ENCODE data around the gene NLGN1.

The NLGN1 gene

GRCh38 chr3:174062923-174063322 lies 665.4 kb downstream of the NLGN1 start:
- TF ChIP-seq SNAI2 (CRISPR knock-in tag; IDR thresholded peaks at IDR 0.05) (no peak), ZC3H10 (CRISPR knock-in tag; IDR thresholded peaks at IDR 0.05) (no peak), OSR1 (CRISPR knock-in tag; IDR thresholded peaks at IDR 0.05) (no peak), ARNTL (CRISPR knock-in tag; IDR thresholded peaks at IDR 0.05; ENCODE audit: borderline replicate concordance, low read depth) (no peak), BACH2 (CRISPR knock-in tag; IDR thresholded peaks at IDR 0.05; ENCODE audit: borderline replicate concordance) (no peak), CSRNP3 (CRISPR knock-in tag; IDR thresholded peaks at IDR 0.05) (no peak), TCF4 (CRISPR knock-in tag; IDR thresholded peaks at IDR 0.05; ENCODE audit: borderline replicate concordance) (no peak), ISL1 (CRISPR knock-in tag; IDR thresholded peaks at IDR 0.05) (no peak), PATZ1 (CRISPR knock-in tag; IDR thresholded peaks at IDR 0.05; ENCODE audit: borderline replicate concordance) (no peak), ZNF8 (CRISPR knock-in tag; IDR thresholded peaks at IDR 0.05) (no peak), TSHZ2 (CRISPR knock-in tag; IDR thresholded peaks at IDR 0.05) (no peak), CSDC2 (CRISPR knock-in tag; IDR thresholded peaks at IDR 0.05) (no peak)
- no peak for ATAC-seq

GRCh38 chr3:174068035-174068434 lies 670.5 kb downstream of the NLGN1 start:
- TF ChIP-seq CSRNP3 (CRISPR knock-in tag; IDR thresholded peaks at IDR 0.05) (no peak), SNAI2 (CRISPR knock-in tag; IDR thresholded peaks at IDR 0.05) (no peak), TCF4 (CRISPR knock-in tag; IDR thresholded peaks at IDR 0.05; ENCODE audit: borderline replicate concordance) (no peak), ZNF8 (CRISPR knock-in tag; IDR thresholded peaks at IDR 0.05) (no peak), ISL1 (CRISPR knock-in tag; IDR thresholded peaks at IDR 0.05) (no peak), CREB5 (CRISPR knock-in tag; IDR thresholded peaks at IDR 0.05; ENCODE audit: low read depth) (no peak), GLIS3 (CRISPR knock-in tag; IDR thresholded peaks at IDR 0.05) (no peak), ZNF70 (CRISPR knock-in tag; IDR thresholded peaks at IDR 0.05) (no peak), POU6F1 (CRISPR knock-in tag; IDR thresholded peaks at IDR 0.05; ENCODE audit: borderline replicate concordance, low read depth) (no peak), RARB (CRISPR knock-in tag; IDR thresholded peaks at IDR 0.05) (no peak), CSDC2 (CRISPR knock-in tag; IDR thresholded peaks at IDR 0.05) (no peak), ESRRG (CRISPR knock-in tag; IDR thresholded peaks at IDR 0.05) (no peak)
- ATAC-seq, result no peak

GRCh38 chr3:174072675-174073074 lies 675.1 kb downstream of the NLGN1 start:
- ATAC-seq, result no peak
- TF ChIP-seq PATZ1 (CRISPR knock-in tag; IDR thresholded peaks at IDR 0.05; ENCODE audit: borderline replicate concordance) (no peak), ISL1 (CRISPR knock-in tag; IDR thresholded peaks at IDR 0.05) (no peak), ESRRG (CRISPR knock-in tag; IDR thresholded peaks at IDR 0.05) (no peak), TSHZ2 (CRISPR knock-in tag; IDR thresholded peaks at IDR 0.05) (no peak), ZFP3 (CRISPR knock-in tag; IDR thresholded peaks at IDR 0.05) (no peak), TOX (CRISPR knock-in tag; IDR thresholded peaks at IDR 0.05; ENCODE audit: borderline replicate concordance) (no peak), POU6F1 (CRISPR knock-in tag; IDR thresholded peaks at IDR 0.05; ENCODE audit: borderline replicate concordance, low read depth) (no peak)

Data from SK-N-SH treated with all-trans-retinoic acid at 6 μM for 48 hours (cell line).